H54 (cell line): ENCODE measurements around the gene SAPCD2.

Experiments used
- DNase-seq: peaks from one replicate; pipeline ENCODE4 v3.0.0; 2011; ENCODE audit warnings: low spot score, mixed read lengths; ENCODE audit not compliant: insufficient read length
- FAIRE-seq: peaks from 3 replicates; lab custom pipeline; 2011; peaks lifted over from hg19 to GRCh38; lab: Jason Lieb, UNC
- POLR2A ChIP-seq: IDR thresholded peaks from 2 replicates; pipeline ENCODE4 v1.6.1; 2011; ENCODE audit warnings: low read depth, mild to moderate bottlenecking, low read length

The SAPCD2 gene

DNA sequence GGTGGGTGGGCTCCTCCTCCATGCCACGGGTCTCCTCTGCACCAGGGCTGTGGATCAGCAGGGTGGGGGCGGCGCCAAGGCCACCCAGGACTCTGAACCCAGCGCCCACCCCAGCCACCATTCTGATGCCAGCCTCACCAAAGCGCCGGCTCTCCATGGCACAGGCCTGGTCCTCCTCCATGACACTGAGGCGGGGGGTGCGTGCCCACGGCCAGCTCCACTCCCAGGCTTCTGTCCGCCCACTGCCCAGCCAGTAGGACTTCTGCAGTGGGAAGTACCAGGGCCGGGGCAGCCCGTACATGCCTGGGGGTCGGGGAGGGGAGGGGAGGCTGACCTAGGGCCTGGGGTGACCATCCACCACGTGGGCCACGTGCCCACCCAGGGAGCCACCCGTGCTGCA, 53.9 kb downstream of the SAPCD2 start:
- TF ChIP-seq POLR2A: no peak
- FAIRE-seq (no peak), DNase-seq (no peak)

DNA sequence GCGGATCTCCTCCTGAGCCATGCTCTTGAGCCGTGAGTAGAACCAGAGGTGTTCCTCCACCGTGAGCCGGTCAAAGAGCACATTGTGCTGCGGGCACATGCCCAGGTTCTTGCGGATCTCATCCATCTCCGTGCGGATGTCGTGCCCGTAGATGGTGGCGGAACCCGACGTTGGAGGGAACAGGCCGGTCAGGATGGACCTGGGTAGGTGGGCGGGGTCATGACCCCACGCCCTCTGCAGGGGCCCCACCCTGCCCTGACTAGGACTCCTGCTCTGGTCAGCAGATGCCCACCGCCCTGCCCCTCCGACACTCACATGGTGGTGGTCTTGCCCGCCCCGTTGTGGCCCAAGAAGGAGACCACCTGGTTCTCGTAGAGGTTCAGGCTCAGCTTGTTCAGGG, 54.4 kb downstream of the SAPCD2 start:
- TF ChIP-seq POLR2A: no peak
- FAIRE-seq: no peak
- DNase-seq: no peak

DNA sequence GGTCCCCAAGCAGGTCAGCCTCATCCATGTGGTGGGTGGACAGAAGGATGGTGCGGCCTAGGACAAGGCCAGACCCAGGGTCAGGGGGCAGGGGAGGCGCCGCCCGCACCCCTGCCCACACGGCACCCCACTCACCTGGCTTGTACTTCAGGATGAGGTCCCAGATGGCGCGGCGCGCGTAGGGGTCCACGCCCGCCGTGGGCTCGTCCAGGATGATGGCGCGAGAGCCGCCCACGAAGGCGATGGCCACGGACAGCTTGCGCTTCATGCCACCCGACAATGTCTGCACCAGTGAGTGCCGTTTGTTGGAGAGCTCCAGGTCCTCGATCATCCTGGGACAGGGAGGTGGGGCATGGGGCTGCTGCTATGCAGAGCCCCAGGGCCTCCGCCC, 54.8 kb downstream of the SAPCD2 start:
- TF ChIP-seq POLR2A: no peak
- DNase-seq (no peak), FAIRE-seq (no peak)

DNA sequence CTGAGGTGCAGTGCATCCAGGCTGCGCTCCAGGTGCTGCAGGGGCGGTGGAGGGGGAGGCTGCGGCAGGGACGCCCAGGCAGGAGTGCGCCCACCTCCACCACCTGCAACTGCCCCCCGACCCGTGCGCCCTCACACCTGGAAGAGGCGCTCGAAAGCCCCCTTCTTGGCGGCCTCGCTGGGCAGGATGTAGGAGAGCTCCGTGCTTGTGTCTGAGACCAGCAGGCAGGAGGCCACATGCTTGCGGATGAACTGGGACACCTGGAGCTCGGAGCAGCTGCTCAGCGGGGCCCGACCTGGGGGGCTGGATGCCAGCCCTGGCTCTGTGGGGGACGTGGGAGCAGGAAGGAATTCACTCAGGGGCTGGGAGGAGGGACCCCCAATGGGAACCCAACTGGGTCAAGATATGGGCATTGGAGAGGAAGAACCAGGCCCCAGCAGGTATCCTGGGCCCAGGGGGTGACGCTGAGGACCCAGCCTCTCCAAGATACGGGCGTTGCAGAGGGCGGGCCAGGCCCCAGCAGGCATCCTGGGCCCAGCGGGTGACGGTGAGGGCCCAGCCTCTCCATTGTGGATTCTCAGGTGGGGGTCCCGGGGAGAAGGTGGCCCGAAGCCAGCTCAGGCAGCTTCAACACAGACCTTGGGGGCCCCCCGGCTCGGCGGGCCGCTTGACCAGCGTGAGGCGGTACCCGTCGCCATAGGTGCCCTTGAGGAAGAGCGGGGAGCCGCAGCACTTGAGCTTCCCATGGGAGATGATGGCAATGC, 55.4 kb downstream of the SAPCD2 start:
- no peak for DNase-seq
- no peak for TF ChIP-seq POLR2A
- no peak for FAIRE-seq

DNA sequence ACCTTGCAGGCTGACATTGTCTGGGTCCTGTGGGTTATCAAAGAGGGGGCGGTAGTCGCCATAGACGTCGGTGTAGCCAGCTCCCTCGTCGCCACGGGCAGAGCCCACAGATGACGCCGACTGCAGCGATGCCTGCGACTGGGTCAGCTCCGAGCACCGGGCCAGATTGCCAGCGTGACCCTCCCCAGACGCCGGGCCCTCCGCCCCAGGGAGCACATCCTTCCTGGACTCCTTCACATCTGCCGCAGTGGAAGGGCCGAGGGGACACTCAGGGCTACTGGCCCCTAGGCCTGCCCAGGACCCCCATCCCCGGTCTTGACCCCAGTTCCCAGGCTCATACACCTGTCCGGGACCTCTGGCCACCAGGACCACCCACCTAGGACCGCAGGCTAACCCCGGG, 56.2 kb downstream of the SAPCD2 start:
- FAIRE-seq (no peak), DNase-seq (no peak)
- TF ChIP-seq POLR2A: no peak

DNA sequence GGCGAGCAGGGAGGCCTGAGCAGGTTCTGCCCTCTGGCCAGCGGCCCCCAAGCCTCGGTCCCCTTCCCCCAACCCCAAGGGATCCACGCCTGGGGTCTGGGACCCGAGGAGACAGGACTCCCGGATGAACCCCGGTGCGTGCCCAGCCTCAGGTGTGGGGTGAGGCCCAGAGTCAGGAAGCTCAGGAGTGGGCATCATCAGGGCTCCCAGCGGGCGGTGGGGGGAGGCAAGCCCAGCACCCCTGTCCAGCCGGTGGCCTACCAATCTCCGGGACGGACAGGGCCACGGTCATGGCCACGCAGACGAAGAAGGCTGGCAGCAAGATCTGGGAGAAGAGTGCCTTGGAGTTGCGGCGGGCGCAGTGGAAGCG, 56.8 kb downstream of the SAPCD2 start:
- TF ChIP-seq POLR2A: no peak
- FAIRE-seq (no peak), DNase-seq (no peak)

DNA sequence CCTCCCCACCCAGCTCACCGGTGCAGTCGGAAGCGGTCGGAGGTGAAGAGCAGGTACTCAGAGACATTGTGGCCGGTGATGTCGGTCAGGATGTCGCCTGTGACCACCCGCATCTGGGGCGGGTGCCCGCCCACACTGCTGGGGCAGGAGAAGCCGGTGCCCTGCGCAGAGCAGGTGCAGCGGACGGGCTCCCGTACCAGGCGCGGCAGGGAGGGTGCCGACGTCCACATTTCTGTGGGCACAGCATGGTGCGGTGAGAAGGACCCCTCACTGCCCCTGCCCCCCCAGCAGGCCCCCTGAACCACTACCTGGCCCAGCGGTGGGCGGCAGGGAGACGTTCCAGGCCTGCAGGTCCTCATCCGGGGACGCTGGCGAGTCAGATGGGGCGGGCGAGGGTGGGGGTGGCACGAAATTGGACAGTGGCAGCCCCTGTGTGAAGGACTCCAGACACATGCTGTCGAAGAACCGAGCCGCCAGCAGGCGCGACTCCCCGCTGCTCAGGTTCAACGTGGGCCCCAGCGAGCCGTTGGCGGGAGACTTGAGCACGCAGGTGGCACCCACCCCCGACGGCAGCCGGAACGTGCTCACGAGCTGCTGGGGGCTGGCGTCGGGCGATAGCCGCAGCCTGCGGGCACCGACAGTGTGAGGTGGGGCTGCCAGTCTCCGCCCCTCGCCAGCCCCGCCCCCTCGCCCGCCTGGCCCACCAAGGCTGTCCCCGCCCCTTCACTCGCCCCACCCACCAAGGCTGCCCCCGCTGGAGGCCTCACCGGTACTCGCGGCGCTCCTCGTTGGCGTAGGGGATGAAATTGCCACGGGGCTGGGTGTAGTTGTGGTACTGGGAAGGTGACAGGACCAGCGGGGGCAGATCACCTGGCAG, 57.4 kb downstream of the SAPCD2 start:
- TF ChIP-seq POLR2A: no peak
- FAIRE-seq (no peak), DNase-seq (no peak)
